Aortic smooth muscle cell (primary cell): ENCODE data around the gene AHDC1. TPM values are rescaled to one million over a fixed set of nuclear protein-coding genes. Genes with fewer than 3 reads are reported as not detected.

Source experiments
- total RNA-seq: library from RNA; depleted of rRNA; stranded (reverse); fragments of >200 nt; gene quantifications from 2 replicates; pipeline ENCODE4 v1.2.3, GENCODE V29; 2014

The AHDC1 gene
- total RNA-seq: 7.5 and 10.0 TPM in 2 replicates

GRCh38 chr1:27603681-27604578 is at the start of gene AHDC1:
AHDC1 (minus strand) TSS chr1:27604144; CDS start chr1:27552115, 52,029 bp downstream.

GRCh38 chr1:27634985-27635367 is 31.0 kb upstream of the AHDC1 start, which contains the start of gene FGR:
FGR (minus strand) TSS chr1:27635185; CDS start chr1:27623916, 11,269 bp downstream.

GRCh38 chr1:27489973-27490741 is 113.8 kb downstream of the AHDC1 start, which contains the start of gene WASF2:
WASF2 (minus strand) TSS chr1:27490167; CDS start chr1:27428890, 61,277 bp downstream.

Other genes starting within 250 kb of the AHDC1 start
- gene MAP3K6, start 237.2 kb downstream of the AHDC1 start, total RNA-seq: 18.2 and 19.0 TPM in 2 replicates
- gene FCN3, start 229.3 kb downstream of the AHDC1 start, total RNA-seq: not detected in 2 replicates
- gene CD164L2, start 220.8 kb downstream of the AHDC1 start, total RNA-seq: not detected in 2 replicates
- gene GPR3, start 211.5 kb downstream of the AHDC1 start, total RNA-seq: 0.19 and 0.53 TPM in 2 replicates
- gene WASF2, start 114.0 kb downstream of the AHDC1 start, total RNA-seq: 20.3 and 33.6 TPM in 2 replicates
- gene FGR, start 31.0 kb upstream of the AHDC1 start, total RNA-seq: not detected in 2 replicates
- 36.3 and 55.6 TPM in 2 replicates for gene IFI6, start 68.0 kb upstream of the AHDC1 start, total RNA-seq
- 17.6 and 25.6 TPM in 2 replicates for gene FAM76A, start 121.8 kb upstream of the AHDC1 start, total RNA-seq
- gene STX12, start 169.1 kb upstream of the AHDC1 start, total RNA-seq: 58.7 and 65.2 TPM in 2 replicates
- gene PPP1R8, start 226.6 kb upstream of the AHDC1 start, total RNA-seq: 40.7 and 46.9 TPM in 2 replicates